ENCODE data around the gene PRKCA.
"Not testable (repeated sequence)": the region's sequence is repeated elsewhere in the genome, so short reads cannot be mapped to it uniquely, and the experiment has no call there.

Gene PRKCA

GRCh38 chr17:66578781-66579489 is 276.5 kb downstream of the PRKCA start:
- DNase-seq (ENCODE audit: low spot score), result no peak

- DNase-seq (ENCODE audit: low spot score), result no peak
These were observed 277.1 kb downstream of the PRKCA start for GRCh38 chr17:66579556-66579955.

GRCh38 chr17:66580184-66580955 is 278.0 kb downstream of the PRKCA start:
- no peak for DNase-seq (ENCODE audit: low spot score)

GRCh38 chr17:66580956-66581391 is 278.6 kb downstream of the PRKCA start:
- no peak for DNase-seq (ENCODE audit: low spot score)

- DNase-seq (ENCODE audit: low spot score), result no peak
These were observed 280.1 kb downstream of the PRKCA start for GRCh38 chr17:66582373-66583111.

- DNase-seq (ENCODE audit: low spot score), result no peak
These were observed 280.8 kb downstream of the PRKCA start for GRCh38 chr17:66583112-66583748.

GRCh38 chr17:66584927-66585326 is 282.5 kb downstream of the PRKCA start:
- no peak for DNase-seq (ENCODE audit: low spot score)

- no peak for DNase-seq (ENCODE audit: low spot score)
These were observed 283.1 kb downstream of the PRKCA start for GRCh38 chr17:66585472-66585871.

GRCh38 chr17:66589892-66590291 is 287.5 kb downstream of the PRKCA start:
- DNase-seq (ENCODE audit: low spot score), result no peak

GRCh38 chr17:66593116-66593515 is 290.7 kb downstream of the PRKCA start:
- no peak for DNase-seq (ENCODE audit: low spot score)

GRCh38 chr17:66595893-66596292 is 293.5 kb downstream of the PRKCA start:
- no peak for DNase-seq (ENCODE audit: low spot score)

- DNase-seq (ENCODE audit: low spot score), result no peak
These were observed 300.4 kb downstream of the PRKCA start for GRCh38 chr17:66602659-66603384.

- no peak for DNase-seq (ENCODE audit: low spot score)
These were observed 302.0 kb downstream of the PRKCA start for GRCh38 chr17:66604376-66604775.

- DNase-seq (ENCODE audit: low spot score), result no peak
These were observed 303.1 kb downstream of the PRKCA start for GRCh38 chr17:66605541-66605940.

- DNase-seq (ENCODE audit: low spot score), result no peak
These were observed 308.1 kb downstream of the PRKCA start for GRCh38 chr17:66610361-66611133.

GRCh38 chr17:66611397-66611796 is 309.0 kb downstream of the PRKCA start:
- no peak for DNase-seq (ENCODE audit: low spot score)

- DNase-seq (ENCODE audit: low spot score), result no peak
These were observed 310.6 kb downstream of the PRKCA start for GRCh38 chr17:66612993-66613392.

GRCh38 chr17:66614469-66614868 is 312.1 kb downstream of the PRKCA start:
- no peak for DNase-seq (ENCODE audit: low spot score)

- DNase-seq (ENCODE audit: low spot score), result no peak
These were observed 316.8 kb downstream of the PRKCA start for GRCh38 chr17:66619206-66619605.

- DNase-seq (ENCODE audit: low spot score), result no peak
These were observed 318.1 kb downstream of the PRKCA start for GRCh38 chr17:66620528-66620927.

GRCh38 chr17:66624630-66625029 is 322.2 kb downstream of the PRKCA start:
- not testable (repeated sequence) for DNase-seq (ENCODE audit: low spot score)

Measured in hematopoietic multipotent progenitor cell treated with erythropoietin and hydrocortisone succinate and interleukin-3 and kit ligand, for 15 days (in vitro differentiated cells).